HG03064 (cell line): ENCODE results near the gene MELTF.

Experiments
- ATAC-seq: cut with Tn5 transposase; IDR thresholded peaks from one replicate; pipeline ENCODE4 v1.9.1; 2021; ENCODE audit warnings: low read depth; ENCODE audit not compliant: unreplicated experiment

The MELTF gene

DNA sequence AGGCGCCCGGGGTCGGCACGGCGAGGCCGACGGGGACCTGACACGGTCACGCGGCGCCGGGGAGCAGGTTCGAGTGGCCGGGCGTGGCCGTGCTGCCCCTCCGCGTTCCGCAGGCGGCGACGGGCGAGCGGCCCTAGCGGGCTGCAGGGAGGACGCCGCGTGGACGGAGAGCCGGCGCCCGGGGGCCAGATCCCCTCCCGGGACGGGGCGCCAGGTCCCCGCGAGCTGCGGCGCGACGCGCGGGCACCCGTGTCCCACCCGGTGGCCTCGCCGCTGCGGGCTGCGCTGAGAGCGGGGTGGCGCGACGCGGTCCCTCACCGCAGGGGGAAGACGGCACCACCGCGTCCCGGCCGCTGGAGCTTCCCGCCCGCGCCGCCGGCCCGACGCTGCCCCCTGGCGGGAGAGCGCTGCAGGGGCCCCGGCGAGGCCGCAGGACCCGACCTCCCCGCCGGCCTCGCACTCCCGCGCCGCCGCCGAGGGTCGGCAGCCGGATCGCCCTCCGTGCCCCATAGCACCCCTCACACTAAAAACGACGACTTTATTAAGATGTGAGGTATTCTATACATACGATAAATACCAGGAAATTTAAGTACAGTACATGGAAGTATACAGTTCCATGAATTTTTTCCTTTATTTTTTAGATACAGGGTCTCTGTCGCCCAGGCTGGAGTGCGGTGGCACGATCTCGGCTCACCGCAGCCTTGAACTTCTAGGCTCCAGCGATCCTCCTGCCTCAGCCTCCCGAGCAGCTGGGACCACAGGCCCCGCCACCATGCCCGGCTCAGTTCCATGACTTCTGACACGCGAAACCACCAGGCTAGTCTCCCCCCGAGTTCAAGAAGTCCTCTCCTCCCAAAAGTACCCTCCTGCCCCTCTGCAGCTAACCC is 59.7 kb downstream of the MELTF start:
- peak; percentile 60 for ATAC-seq

DNA sequence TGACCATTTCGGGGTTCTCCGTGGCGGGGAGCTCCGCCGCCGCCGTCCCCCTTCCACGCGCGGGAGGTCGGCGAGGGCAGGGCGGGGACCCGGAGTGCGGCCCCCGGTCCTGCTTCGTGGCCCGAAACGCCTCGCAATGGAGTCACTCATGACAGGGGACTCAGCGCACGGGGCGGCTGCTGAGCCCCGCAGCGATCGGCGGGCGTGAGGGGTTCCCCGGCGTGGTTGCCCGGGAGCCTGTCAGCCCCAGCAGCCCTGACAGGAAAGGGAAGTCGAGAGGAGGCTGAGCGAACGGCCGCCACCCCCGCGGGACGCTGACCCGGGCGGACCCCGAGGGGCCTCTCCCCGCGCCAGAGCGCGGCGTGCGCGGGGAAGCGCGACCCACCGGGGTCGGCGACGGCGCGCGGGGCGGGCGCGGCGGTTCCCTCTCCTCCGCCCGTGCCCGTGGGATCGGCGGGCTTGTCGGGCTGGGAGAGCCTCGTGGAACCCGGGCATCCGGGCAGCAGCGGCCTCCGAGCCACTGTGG is 60.4 kb downstream of the MELTF start:
- peak; percentile 49 for ATAC-seq

DNA sequence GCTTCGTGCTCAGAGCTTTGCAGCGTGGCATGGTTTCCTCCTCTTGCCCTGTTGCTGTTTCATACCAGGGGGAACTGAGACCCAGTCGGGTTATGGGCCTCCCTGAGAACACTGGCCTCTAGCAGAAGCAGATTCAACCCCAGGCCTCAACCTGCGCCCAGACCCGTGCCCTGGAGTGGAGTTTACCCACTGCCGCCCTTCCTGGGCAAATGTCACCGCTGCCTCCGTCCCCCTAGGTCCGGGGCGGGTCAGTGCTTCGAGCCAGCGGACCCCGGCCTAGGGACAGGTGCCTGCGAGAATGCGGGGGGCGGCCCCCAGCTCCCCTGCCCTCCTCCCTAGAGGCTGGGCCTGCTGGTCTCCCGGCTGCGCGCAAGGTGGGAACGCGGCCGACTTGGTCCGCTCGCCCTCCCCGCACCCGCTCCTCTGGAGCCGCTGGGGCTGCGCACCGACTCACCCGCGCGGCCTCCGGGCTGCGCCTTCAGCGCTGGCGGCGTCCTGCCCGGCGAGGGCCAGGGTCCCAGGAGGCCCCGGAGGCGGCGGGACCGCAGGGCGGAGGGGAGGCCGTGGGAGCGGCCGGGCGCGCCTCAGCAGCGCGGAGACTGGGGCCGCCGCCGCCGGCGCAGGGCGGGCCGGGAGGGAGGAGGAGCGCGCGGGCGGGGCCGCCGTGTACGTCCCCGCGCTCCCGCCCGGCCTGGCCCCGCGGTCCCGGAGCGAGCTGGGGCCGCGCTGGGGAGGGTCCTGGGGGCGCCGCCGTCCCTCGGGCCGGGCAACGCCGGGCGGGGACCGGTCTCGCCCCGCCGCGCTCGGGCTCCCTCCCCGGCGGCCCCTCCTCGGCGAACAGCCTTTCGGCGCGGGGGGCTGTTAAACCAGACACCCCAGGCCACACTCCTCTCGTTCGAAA is 61.1 kb downstream of the MELTF start, which contains the start of gene PIGZ:
TSS of gene PIGZ (minus strand) at position 601 of the 901 bp plus-strand sequence. CDS start 16,802 bp downstream, outside the sequence.
- peak; percentile 57 for ATAC-seq

DNA sequence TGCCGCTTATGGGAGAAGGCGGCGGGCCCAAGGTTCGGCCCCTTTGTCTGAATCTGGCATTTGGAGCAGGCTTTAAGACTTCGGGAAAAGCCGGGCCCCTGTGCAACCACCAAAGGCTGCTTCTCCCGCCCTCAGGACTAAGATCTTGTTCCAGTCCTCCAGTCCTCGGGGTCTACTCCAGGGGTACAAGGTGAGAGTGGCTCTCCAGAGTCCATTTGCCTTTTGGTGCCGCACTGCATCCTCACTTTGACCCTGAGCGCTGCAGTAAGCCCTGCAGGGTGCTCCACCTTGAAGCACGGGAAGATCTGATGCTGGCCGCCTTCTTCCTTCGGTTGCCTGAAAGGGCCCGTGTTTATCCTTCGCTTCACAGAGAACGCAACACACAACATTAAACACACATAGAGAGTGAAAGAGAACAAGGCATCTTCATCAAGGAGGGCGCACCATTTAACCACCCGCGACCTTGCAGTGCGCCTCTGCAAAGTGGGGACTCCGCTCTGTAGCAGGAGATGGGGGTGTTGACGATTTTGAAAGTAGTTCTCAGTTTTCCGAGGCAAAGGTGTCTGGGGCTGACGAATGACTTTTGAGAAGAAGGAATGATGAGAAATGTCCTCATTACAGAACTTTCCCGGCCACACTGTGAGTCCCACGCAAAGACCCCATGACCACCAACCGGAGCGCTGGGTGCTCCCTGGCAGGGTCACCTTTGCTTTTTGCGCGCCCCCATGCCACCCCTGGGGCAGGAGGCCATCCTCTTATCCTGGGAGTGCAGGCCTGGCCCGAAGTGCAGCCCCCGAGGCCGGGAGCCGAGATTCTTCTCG is 62.0 kb downstream of the MELTF start:
- ATAC-seq = no peak

DNA sequence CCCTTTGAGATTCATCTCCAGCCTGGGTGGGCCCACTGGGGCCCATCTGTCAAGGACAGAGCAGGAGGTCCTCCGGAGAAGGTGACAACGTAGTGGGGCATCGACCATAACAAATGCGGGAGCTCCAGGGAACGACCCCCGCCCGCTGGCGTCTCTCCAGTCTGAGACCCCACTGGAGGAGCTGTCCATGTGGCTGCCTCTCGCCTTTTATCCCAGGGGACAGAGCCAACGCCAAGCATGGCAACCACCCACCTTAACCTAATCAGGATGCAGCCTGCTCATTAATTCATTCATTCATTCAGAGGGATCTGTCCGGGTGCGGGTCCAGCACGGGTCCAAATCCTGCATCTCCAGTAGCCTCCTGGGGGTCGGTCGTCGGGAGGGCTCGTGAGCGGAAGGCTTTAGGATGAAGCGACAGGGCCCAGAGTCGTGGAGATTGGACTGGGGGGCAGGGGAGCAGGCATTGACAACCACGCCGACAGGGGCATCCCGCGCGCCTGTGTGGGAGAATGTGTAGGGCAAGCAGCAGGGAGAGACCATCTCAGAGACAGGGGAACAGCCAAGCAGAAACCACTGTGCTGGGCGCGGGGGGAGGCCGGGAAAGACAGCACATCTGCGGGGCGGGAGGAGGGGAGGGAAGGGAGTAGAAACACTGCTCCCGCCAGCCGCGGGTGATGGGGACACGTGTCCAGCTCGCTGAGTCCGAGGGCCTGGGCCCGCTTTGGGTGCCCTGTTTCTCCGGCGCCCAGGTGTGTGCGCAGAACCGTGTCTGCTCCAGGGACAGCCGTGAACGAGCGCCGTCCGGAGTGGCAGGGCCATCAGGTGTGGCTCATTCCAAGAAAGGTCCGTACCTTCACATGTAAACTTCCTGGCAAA is 62.9 kb downstream of the MELTF start:
- ATAC-seq = no peak

DNA sequence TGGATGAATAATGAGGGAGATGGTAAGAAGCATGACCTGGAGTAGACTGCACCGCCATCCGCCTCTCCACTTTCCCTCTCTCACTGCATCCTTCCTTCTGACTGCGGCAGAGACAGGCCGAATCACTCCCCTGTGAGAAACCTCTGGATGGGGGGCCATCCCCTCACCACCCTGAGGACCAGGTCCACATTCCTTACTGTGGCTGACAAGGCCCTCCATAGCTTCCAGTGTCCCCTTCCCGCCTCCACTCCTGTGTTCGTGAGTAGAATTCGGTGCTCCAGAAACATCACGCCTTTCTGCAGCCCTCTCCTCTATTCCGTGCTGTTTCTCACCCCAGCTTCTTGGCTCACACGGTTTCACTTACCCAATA is 63.8 kb downstream of the MELTF start:
- no peak for ATAC-seq

DNA sequence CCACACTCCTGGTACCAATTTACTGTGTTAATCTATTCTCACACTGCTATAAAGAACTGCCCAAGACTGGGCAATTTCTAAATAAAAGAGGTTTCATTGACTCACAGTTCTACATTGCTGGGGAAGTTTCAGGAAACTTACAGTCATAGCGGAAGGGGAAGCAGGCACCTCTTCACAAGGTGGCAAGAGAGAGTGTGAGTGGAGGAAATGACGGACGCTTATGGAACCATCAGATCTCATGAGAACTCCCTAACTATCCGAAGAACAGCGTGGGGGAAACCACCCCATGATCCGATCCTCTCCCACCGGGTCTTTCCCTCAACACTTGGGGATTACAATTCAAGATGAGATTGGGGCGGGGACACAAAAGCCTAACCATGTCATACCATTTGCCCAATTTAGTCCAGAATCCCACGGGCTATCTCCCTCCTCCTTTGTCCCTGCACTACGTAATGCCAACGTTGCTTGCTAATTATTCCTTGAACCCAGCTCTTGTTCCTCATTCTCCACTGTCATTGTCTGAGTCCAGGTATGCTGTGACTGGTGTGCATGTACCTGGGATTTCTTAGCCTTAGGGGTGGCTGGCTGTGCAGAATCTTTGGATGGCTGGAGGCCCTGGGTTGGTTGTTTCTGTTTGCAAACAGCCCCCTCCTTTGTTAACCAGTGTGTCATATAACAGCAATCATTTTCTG is 64.4 kb downstream of the MELTF start:
- ATAC-seq = no peak

DNA sequence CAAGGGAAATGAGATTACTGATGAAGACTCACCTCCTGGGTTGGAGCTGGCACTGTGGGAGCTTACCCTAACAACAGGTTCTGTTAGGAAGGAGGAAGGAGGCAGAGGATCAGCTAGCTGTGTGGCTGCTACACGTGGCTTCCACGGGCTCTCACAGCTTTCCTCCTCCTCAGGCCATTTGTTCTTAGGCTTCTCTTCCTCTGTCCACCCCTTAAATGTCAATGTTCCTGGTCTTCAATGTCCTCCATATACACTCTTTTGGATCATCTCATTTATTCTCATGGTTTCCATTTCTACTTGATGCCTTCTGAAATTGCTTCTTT is 66.0 kb downstream of the MELTF start:
- ATAC-seq = no peak

DNA sequence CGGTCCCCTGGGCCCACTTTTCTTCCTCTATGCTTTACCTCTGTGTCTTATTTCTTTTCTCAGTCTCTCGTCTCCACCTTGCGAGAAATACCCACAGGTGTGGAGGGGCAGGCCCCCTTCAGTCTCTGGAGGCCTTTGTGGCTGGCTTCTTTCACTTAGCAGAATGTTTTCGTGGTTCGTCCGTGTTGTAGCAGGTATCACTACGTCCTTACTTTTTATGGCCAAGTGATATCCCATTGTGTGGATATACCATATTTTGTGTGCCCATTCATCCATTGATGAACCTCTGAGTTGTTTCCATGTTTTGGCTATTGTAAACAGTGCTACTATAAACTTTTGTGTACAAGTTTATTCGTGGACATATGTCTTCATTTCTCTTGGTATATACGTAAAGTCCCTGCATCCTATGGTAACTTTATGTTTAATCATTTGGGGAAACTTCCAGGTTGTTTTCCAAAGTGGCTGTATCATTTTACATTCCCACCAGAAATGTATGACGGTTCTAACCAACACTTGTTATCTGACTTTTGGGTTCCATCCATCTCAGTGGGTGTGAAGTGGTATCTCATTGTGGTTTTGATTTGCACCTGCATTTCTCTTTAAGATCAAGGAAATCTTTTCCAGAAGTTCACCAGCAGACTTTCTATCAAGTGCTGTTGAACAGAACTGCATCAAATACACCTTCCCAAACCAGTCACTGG is 66.5 kb downstream of the MELTF start:
- ATAC-seq = no peak

DNA sequence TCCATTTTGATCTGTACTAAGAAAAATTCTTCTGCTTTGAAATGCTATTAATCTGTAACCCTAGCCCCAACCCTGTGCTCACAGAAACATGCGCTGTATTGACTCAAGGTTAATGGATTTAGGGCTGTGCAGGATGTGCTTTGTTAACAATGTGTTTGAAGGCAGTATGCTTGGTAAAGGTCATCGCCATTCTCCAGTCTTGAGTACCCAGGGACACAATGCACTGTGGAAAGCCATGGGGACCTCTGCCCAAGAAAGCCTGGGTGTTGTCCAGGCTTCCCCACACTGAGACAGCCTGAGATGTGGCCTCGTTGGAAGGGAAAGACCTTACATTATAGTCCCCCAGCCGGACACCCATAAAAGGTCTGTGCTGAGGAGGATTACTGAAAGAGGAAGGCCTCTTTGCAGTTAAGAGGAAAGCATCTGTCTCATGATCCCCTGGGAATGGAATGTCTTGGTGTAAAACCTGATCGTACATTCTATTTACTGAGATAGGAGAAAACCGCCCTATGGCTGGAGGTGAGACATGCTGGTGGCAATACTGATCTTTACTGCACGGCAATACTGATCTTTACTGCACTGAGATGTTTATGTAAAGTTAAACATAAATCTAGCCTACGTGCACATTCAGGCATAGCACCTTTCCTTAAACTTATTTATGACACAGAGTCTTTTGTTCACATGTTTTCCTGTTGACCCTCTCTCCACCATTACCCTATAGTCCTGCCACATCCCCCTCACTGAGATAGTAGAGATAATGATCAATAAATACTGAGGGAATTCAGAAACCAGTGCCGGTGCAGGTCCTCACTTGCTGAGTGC is 67.3 kb downstream of the MELTF start:
- no peak for ATAC-seq

DNA sequence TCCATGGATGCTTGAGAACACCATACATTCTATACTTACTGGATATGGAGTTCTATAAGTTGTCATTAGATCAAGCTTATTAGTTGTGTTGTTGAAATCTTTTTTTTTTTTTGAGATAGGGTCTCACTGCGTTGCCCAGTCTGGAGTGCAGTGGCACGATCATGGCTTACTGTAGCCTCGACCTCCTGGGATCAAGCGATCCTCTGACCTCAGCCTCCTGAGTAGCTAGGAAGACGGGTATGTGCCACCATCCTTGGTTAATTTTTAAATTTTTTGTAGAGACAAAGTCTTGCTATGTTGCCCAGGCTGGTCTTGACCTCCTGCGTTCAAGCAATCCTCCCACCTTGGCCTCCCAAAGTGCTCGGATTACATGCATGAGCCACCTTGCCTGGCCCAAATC is 74.8 kb downstream of the MELTF start:
- ATAC-seq = no peak
